GM19043 (cell line): ENCODE data around the gene VIP.
"Not testable (repeated sequence)": the region's sequence is repeated elsewhere in the genome, so short reads cannot be mapped to it uniquely, and the experiment has no call there.

ENCODE experiments used
- ATAC-seq: cut with Tn5 transposase; IDR thresholded peaks from one replicate; pipeline ENCODE4 v1.9.1; 2021; ENCODE audit warnings: low read depth; ENCODE audit not compliant: unreplicated experiment

VIP gene

DNA sequence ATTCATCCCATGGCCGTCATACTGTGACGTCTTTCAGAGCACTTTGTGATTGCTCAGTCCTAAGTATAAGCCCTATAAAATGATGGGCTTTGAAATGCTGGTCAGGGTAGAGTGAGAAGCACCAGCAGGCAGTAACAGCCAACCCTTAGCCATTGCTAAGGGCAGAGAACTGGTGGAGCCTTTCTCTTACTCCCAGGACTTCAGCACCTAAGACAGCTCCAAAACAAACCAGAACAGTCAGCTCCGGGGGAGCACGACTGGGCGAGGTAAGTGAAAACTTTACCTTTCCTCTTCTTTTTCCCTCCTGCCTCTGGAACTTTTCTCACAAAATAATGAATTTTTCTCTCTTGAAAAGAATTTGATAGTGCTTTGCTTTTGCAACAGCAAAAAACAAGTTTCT is at the start of gene VIP:
TSS of gene VIP (plus strand) at position 104 of the 400 bp plus-strand sequence. CDS start 1,381 bp downstream, outside the sequence.
- no peak for ATAC-seq

DNA sequence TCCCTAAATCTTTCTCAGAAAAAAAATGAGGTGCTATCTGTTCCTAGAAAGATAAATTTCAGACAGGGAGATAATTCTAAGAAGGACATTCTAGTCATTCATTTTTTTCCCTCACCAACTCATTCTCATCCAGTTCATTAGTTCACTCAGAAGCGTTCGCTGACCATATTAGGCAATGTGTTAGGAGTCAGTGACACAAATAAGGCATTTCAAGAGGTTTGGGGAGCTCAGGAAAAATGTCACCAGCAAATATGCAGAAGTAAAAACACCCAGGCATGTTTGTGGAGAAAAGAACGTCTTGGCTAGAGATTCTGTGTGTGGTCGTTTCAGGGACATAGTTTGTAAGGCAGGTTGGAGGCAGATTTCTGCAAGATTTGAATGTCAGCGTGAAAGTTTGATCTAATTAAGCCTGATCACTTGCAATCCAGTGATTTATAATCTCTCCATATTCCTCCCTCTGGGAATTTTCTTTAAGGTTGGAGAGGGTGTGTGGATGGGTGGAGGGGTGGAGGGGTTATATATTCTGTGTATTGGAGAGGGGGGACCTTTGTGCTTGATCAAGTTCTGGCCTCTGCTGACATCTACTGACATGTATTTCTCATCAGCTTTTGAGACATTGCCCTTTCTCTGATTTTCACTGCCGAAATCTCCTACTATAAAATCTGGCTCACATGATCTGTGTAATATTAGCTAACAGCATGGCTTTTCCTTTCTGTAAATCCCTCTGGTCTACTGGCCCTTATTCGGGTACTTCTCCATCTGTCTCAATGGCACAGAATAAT is 49.3 kb upstream of the VIP start:
- ATAC-seq, result no peak

DNA sequence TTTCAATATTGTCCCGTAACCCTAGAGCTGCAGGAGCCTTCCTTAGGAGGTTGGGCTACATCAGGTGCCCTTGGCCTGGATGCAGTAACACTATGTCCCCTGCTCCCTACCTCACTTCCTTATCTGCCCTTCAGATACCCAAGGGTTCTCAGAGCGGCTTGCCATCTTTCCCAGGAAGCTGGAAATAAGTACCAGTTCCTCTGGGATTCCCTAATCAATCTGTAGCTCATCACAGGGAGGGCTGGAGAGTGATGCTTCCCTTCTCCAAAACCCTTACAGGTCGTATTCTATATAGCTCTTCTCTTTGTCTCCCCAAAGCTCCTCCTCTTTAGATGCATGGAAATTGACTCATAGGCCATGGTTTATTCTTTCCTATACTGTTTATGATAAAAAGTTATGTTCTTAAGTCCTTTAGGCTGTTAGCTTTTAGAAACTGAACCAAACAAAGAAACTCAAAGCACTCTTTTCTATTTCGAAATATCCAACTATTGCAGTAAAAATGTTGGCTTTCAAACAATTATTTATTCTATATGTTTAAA is 48.7 kb upstream of the VIP start:
- ATAC-seq, result no peak

DNA sequence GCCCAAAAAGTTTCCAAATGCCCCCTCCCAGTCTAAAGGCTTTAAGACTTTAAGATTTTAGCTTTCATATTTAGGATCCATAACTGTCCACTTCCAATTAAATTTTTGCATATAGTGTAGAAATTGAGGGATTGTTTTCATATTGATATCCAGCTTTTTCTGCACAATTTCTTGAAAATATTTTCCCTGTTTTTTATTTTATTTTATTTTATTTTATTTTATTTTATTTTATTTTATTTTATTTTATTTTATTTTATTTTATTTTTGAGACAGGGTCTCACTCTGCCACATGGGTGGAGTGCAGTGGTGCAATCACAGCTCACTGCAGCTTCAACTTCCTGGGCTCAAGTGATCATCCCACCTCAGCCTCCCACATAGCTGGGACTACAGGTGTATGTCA is 46.8 kb upstream of the VIP start:
- ATAC-seq, result not testable (repeated sequence)

DNA sequence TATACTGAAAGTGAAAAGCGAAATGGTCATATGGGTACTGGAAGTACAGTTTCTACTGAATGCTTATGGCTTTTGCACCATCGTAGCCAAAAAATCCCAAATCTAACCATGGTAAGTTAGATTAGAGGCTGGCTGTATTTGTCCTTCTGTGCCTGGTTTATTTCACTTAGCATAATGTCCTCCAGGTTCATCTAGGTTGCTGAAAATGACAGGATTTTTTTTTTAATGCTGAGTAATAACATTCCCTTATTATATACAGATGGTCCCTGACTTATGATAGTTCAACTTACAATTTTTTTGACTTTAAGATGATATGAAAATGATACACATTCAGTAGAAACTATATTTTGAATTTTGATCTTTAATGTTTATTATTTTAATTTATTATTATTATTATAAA is 45.3 kb upstream of the VIP start:
- ATAC-seq, result no peak

DNA sequence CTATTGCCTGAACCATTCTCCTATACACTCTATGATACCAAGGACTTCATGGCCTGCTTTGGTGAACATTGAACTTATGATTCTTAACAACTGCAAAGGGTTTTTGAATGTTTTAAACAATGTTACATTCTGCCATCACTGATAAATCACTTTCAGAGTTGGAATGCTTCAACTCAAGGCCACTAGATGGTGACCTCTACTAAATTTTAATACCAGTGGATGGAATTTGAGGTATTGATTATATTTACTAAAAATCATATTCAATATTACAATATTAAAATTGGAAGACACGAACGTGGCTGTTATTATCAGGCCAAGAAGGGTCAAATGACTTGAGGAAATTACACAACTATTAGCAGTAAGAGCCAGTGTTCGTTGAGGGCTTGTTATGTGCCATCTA is 34.3 kb upstream of the VIP start:
- ATAC-seq, result no peak

DNA sequence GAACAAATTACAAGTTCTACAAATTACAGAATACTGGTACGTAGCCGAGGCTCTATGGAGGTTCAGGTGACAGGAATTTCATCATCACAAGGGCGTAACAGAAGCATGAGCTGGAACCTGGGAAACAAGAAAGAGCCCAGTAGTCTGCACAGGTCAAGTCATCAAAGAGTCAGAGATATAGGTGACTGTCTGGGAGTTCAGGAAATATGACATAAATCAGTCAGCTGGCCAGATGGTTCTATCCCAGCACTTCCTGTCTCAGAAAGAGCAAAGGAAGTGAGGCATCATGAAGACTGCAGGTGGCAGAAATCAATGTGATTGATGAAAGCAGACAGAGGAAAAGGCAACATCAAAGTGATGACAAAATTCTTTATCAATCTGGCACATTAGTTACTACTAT is 29.6 kb upstream of the VIP start:
- ATAC-seq, result no peak

DNA sequence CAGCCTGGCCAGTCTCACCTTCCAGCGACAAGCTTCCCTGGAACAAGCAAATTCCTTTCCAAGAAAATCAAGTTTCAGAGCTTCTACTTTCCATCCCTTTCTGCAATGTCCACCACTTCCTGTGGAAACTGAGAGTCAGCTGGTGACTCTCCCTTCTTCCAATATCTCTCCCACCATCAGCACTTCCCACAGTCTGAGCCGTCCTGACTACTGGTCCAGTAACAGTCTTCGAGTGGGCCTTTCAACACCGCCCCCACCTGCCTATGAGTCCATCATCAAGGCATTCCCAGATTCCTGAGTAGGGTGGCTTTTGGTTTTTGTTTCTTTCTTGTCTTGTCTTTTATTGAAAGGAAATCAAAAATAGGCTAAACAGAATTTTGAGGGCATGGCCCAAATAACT is 28.6 kb upstream of the VIP start:
- no peak for ATAC-seq

DNA sequence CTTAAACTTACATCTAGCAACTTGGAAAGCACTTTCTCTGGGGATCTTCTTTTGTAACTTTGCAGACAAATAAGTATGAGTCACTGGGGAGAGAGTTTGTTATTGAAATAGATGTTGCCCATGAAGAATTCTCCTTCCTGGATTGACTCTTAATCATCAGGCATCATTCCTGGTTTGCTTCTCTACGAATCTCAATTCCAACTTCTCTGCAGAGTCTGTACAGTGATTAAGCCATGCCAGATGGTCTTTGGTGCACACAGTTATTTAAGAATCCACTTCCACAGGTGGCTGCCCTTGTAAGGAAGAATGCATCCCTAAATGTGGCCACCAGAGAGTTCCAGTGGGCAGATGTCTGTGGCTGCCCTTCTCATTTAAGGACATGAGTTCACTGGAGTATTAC is 27.2 kb upstream of the VIP start:
- ATAC-seq, result no peak

DNA sequence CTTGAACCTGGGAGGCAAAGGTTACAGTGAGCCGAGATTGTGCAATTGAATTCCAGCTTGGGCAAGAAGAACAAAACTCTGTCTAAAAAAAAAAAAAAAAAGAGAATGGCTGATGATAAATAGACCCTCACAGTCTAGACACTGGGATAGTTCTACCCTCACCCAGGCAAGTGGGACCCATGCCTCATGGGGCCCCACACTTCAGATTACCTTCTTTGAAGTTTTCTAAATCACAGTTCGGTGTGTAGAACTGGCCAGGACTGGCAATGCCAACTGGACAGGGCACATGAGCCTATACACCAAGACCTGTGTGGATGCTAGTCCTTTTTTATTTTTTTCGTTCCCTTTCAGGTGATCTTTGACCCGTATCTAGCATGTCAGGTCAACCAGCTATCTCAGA is 24.3 kb upstream of the VIP start:
- no peak for ATAC-seq

DNA sequence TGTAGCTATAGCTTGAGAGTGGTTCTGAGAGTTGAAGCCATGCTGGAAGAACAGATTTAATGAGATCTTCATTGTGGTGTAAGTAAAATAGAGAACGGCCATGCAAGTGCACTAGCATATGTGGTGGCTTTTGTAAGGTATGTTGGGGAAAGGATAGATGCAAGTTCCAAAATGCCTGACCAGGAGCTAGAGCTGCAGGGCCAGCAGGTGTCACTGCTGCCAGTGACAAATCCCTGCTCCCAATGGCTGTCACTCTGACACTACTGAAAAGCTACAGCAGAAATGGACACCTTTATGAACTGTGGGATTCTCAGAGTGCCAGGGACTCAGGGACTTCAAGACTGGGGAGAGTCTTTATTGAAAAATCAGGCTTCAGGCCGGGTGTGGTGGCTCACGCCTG is 23.1 kb upstream of the VIP start:
- ATAC-seq, result no peak

DNA sequence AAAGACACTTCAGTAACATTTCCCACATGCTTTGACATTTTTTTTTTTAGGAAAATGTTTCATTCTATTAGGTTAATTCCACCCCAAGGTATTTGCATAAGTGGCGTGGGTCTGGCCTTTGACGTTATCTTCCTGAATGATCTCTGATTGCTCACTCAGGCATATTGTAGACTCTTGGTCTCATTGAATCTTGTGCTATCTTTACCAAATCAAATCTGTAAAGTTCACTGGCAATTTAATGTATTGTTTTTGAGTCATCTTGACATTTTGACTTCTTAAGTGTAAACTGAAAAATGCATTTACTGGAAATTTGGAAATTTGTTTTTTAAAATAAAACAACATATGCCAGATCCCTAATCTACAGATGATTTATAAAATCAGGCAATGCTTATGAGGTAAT is 16.0 kb upstream of the VIP start:
- no peak for ATAC-seq

DNA sequence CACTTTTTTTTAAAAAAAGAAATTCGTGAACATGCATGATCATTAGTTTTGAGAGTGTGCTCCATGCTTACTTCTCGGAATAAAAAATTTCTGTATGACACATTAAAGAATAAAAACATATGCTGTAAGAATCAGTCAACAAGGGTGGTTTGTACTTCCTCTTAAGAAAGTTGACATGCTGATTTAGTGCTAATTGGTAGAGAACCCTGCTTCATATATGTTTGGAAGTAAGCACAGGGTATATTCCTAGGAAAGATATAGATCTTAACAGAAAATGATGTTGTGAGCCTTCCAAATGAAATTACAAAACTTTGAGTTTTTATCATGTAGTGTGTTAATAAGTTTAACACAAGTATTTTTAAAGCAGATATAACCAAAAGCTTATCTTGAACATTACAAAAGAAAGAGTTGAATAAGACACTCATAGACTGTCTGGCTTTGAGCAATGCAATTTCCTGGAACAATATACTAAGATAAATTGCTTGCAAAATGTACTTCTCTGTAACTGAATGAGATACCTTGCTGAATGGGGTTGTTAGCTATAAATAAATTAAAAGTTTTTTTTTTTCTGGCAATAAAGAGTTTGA is 13.8 kb upstream of the VIP start:
- no peak for ATAC-seq

DNA sequence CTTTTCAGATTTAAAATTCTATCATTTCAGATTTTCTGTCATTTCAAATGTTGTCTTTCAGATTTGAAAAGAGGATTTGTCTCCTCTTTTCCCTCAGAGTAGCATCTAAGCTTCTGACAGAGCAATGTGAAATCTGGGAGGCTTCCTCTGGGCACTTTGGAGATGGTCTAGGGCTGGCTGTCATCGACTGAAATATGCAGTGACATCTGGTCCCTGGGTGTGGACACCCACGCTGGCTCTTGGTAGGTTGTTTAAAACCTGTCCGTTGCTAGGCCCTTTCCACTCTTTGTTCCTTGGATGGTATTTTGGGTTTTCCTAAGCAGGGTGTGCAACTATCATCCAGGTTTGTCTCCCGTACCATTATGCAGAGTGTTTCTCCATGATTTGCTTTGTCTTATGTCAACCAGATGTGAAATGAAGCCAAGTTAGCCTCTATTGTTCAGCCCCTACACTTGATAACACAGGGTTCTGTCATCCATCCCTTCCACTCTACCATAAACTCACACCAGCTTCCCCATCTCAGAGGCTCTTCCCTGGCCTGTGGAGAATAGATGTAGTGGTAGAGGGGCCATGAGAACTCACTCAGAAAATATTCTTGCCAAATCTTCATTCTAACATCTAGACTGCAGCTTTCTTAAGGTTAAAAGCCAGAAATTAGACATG is 5.0 kb upstream of the VIP start:
- ATAC-seq, result no peak

DNA sequence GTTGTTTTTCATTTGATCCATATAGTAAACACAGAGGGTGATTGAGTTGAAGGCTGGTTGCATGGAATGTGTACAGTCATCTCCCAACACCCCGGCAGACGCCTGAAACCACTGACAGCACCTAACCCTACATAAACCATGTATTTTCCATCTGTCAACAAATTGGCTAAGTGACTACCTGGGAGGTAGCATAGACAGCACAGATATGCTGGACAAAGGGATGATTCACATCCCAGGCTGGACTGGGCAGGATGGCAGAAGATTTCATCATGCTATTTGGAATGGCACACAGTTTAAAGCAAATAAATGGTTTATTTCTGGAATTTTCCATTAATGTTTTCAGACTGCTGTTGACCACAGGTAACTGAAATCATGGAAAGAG is 4.4 kb upstream of the VIP start:
- ATAC-seq, result no peak

DNA sequence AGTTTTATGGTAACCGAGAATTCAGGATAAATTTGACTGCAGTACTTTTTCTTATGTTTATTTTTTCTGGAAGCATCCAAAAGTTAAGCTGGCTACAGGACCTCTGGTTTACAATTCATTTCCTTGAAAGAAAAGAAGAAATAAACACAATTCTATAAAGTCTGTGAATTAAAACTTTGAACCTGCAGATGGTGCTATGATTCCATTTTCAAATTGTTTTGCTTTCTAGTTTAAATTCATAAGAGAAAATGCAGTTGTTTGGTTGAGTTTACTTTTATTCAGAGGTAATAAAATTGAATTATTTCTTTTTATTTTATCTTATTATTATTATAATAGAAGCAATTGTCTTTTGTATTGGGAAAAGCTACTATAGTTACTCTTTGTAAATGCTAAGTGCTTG is 1.8 kb upstream of the VIP start:
- ATAC-seq, result no peak

DNA sequence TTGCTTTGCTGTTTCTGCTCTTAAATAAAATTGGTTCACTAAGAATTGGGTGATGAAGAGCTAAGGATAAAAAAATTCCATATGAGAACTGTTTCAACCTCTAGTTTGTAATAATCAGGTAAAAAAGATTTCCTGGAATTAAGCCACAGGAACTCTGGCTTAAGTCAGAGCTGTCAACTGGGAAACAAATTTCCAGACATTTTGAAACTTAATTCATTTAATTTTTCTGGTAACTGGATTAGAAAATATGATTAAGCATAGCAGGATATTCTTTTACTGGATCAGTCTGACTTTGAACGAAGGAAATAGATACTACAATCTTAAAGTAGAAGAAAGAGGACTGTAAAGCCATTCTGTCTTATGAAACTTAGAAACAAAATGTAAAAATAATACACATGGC is 1.3 kb upstream of the VIP start:
- ATAC-seq, result no peak

DNA sequence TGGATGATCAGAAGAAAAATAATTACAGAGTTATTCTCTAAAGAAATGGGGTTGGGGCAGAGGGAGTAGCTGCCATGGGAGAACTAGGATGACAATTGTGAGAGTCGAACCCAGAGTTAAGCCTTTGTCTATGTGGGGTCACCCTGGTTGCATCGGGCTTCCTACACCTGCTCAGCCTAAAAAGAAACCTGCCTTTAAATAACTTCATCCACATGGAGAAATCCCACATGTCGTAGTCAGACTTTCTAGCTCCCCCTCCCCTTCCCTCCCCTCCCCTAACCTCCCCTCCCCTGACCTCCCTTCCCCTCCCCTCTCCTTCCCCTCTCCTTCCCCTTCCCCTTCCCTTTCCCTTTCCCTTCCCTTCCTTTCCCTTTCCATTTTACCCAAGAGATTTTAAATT is 14.7 kb downstream of the VIP start:
- ATAC-seq, result no peak

DNA sequence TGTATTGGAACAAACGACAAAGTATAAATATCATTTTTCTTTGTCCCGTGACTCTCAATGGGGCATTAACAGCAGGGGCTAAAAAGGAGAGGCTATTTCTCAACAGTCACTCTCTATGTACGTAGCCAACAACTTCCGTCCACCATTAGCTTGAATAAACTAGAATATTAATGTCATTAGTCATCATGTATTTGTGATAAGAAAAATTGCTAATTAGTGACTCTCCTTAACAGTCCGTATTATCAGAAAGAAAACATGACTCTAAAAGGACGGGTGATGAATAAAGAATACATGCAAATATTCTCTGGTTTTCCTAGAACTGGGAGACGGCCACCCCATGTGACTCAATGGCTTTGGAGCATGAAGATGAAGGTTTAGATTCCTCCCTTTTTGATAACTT is 18.6 kb downstream of the VIP start:
- no peak for ATAC-seq

DNA sequence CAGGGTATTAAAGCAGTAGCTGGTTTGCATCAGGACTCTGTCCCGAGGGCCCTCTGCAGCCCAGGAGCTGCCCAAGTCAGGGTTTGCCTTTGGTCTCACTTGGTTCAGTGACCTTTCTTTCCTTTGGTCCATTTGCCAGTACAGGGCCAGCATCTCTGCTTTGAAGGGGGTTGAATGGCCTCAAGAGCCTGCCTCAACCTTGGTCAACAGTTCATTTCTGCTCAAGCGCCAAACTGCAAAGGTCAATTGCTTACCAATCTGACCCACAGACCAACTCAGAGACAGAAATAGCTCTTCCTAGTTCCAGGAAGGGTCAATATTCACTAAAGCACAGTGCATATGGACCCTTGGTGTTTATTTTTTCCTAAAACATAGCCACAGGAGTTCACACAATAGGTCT is 19.4 kb downstream of the VIP start:
- no peak for ATAC-seq

DNA sequence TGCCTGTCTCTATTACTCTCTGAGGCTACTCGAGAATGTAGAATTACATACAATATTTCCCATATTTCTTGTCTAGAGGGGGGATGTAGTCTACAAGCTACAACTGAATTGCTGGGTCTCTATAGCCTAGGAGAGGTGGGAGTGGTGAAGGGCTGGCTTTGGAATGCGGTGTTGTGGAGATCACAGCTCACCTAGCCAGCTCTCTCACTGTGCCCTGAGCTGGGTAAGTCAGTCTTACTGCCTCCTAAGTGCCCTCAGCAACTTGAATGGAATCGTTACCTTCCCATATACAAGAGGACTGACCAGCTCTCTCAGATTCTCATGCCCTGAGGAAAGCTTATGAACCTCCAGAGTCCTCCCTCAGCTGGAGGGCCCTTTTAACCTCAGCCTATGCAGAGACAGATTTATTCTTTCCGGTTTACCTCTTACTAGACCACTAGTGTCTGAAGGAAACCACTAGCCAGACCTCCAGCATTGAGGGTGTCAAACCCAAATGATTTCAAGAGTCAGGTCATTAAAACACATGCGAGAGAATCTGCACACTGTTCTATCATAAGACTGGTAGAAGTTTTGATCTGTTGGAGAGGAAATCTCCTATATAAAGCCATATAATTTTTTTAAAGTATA is 20.6 kb downstream of the VIP start:
- no peak for ATAC-seq
